Loucy (cell line): ENCODE data around the gene MDM2.

Experiments used
- H2AFZ ChIP-seq: fragments of 200-600 bp; sonication (generic); 2 replicates; pipeline ENCODE4 v1.6.0; 2016; ENCODE audit warnings: antibody characterized with exemption, mild to moderate bottlenecking, low read length, moderate library complexity
- H3F3A ChIP-seq: fragments of 200-600 bp; 2 replicates; pipeline ENCODE4 v1.6.0; 2016; ENCODE audit warnings: antibody characterized with exemption, low read depth, mild to moderate bottlenecking
- H3K27me3 ChIP-seq: fragments of 200-600 bp; sonication (generic); 2 replicates; pipeline ENCODE4 v1.6.1; 2014; ENCODE audit warnings: low read length, mild to moderate bottlenecking; ENCODE audit not compliant: insufficient read depth, poor library complexity, severe bottlenecking
- H3K36me3 ChIP-seq: fragments of 200-600 bp; sonication (generic); 2 replicates; pipeline ENCODE4 v1.6.1; 2016; ENCODE audit warnings: low read length; ENCODE audit not compliant: insufficient read depth
- H3K4me1 ChIP-seq: fragments of 200-600 bp; sonication (generic); 2 replicates; pipeline ENCODE4 v1.5.1; 2014; ENCODE audit warnings: low read length, mild to moderate bottlenecking; ENCODE audit not compliant: insufficient read depth, poor library complexity, severe bottlenecking
- H3K4me2 ChIP-seq: fragments of 200-600 bp; sonication (generic); 2 replicates; pipeline ENCODE4 v1.6.0; 2014; ENCODE audit warnings: antibody characterized with exemption, low read length, low read depth, mild to moderate bottlenecking; ENCODE audit not compliant: poor library complexity, severe bottlenecking
- H3K4me3 ChIP-seq: fragments of 200-600 bp; sonication (generic); 2 replicates; pipeline ENCODE4 v1.5.1; 2014; ENCODE audit warnings: low read length, mild to moderate bottlenecking, mixed read lengths; ENCODE audit not compliant: poor library complexity, severe bottlenecking
- H3K79me2 ChIP-seq: fragments of 200-600 bp; sonication (generic); 2 replicates; pipeline ENCODE4 v1.6.1; 2014; ENCODE audit warnings: low read length; ENCODE audit not compliant: insufficient read depth
- H3K9ac ChIP-seq: fragments of 200-600 bp; sonication (generic); 2 replicates; pipeline ENCODE4 v1.6.0; 2014; ENCODE audit warnings: mild to moderate bottlenecking, low read depth, low read length, moderate library complexity; ENCODE audit not compliant: poor library complexity, severe bottlenecking
- H3K9me2 ChIP-seq: fragments of 200-600 bp; sonication (generic); replicated peaks from 2 replicates; pipeline ENCODE4 v1.6.1; 2016; ENCODE audit warnings: low read depth, low read length, mixed read lengths
- H3K9me3 ChIP-seq: fragments of 200-600 bp; sonication (generic); 2 replicates; pipeline ENCODE4 v1.6.1; 2014; ENCODE audit warnings: mild to moderate bottlenecking, antibody characterized with exemption, low read length, low read depth; ENCODE audit not compliant: insufficient read depth
- H4K20me1 ChIP-seq: fragments of 200-600 bp; sonication (generic); 2 replicates; pipeline ENCODE4 v1.6.0; 2014; ENCODE audit warnings: antibody characterized with exemption, low read length, mild to moderate bottlenecking; ENCODE audit not compliant: insufficient read depth, poor library complexity, severe bottlenecking
- EZH2phosphoT487 ChIP-seq: fragments of 200-600 bp; IDR thresholded peaks from 2 replicates; pipeline ENCODE4 v1.6.1; 2018; ENCODE audit warnings: antibody characterized with exemption, mild to moderate bottlenecking, moderate library complexity, borderline replicate concordance
- TF ChIP-seq, protein P1 (sequence below): fragments of 200-600 bp; sonication (generic); conservative IDR thresholded peaks from 2 replicates; pipeline ENCODE4 v1.5.1; 2014; ENCODE audit warnings: mild to moderate bottlenecking, antibody characterized with exemption, low read length

The MDM2 gene

DNA sequence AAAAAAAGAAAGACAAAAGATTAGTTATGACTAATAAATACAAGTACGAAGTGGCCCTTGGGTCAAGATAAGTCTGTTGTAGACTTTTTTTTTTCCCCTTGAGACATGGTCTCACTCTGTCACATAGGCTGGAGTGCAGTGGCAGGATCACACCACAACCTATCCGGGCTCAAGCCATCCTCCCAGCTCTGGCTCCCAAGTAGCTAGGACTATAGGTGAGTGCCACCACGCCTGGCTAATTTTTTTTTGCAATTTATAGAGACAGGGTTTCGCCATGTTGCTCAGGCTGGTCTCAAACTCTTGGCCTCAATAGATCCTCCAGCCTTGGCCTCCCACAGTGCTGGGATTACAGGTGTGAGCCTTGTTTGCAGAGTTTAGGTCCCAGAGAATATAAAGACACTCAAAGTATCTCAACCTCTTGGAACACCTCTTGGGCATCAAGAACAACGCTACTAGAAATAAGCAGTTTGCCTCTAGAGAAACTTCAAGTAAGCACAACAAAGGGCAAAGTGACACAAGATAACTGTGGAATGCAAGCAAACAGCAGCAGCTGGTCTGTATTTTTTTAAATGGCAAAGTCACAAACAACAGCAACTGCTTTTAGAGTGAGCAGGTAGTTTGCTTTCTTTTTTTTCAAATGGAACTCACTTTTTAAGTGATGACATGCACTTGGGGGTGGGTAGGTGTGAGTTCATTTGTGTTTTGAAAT lies 3.9 kb upstream of the MDM2 start:
- H3K27me3 ChIP-seq = peaks cover 8% of the 10 kb centered on the region
- H3K79me2 ChIP-seq = peaks cover 11% of the 10 kb centered on the region
- no peak overlapping the region for H3K4me2 ChIP-seq
- H3K9me3 ChIP-seq = no peaks in the 10 kb centered on the region
- H3K4me1 ChIP-seq = peaks cover 10% of the 10 kb centered on the region
- H3K4me3 ChIP-seq = no peak overlapping the region
- no peaks in the 10 kb centered on the region; the same call in 1 of the 2 replicates for H3K36me3 ChIP-seq
- TF ChIP-seq, protein P1, sequence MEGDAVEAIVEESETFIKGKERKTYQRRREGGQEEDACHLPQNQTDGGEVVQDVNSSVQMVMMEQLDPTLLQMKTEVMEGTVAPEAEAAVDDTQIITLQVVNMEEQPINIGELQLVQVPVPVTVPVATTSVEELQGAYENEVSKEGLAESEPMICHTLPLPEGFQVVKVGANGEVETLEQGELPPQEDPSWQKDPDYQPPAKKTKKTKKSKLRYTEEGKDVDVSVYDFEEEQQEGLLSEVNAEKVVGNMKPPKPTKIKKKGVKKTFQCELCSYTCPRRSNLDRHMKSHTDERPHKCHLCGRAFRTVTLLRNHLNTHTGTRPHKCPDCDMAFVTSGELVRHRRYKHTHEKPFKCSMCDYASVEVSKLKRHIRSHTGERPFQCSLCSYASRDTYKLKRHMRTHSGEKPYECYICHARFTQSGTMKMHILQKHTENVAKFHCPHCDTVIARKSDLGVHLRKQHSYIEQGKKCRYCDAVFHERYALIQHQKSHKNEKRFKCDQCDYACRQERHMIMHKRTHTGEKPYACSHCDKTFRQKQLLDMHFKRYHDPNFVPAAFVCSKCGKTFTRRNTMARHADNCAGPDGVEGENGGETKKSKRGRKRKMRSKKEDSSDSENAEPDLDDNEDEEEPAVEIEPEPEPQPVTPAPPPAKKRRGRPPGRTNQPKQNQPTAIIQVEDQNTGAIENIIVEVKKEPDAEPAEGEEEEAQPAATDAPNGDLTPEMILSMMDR = no peak
- TF ChIP-seq EZH2phosphoT487 = no peak
- H3F3A ChIP-seq = peaks cover 5% of the 10 kb centered on the region; the same call in 1 of the 2 replicates
- H2AFZ ChIP-seq = no peak overlapping the region
- H4K20me1 ChIP-seq = peaks cover 3% of the 10 kb centered on the region
- no peaks in the 10 kb centered on the region for H3K9me2 ChIP-seq
- H3K9ac ChIP-seq = no peak overlapping the region

DNA sequence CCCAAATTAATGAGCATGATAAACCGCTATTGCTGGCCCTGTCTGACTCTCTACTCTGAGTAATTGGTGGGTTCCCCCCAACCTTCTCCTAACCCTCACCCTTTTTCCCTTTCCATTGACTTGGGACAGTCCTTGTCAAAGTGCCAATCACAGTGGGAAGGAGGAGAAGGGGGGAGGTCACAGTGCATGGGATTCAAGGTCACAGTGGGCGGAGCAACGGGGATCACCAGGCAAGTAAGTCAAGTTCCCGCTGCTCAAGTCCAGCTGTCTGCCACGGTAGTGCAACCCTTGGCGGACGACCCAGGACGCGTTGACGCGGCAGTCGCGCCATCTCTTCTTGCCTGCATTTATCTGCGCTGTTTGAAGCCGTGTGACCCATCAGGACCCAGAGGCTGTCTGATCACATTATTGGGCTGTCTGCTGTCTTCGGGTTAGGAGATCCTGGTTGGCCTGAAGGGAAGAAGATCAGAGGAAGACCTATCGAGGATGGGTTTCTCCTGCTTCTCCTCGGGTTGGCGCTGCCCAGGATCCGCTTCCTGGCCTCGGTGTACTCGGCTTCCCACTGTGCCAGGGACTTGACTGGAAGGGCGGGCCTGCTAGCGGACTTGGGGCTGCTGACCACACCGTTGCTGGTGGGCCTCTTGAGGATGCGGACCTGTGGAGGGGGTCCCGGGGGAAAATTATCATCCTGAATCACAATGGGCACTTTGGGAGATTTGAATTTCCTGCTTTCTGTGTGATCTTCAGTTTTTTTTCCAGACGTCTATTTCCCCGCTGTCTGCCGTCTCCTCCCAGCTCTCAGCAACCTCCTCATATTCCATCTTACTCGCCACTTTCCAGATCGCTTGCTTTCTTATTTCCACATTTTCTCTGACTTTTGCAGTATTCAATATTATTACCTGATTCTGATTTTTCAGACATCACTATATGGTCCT lies 3.1 kb upstream of the MDM2 start:
- peaks cover 19% of the 10 kb centered on the region for H3K79me2 ChIP-seq
- peaks cover 8% of the 10 kb centered on the region; the same call in 1 of the 2 replicates for H3K36me3 ChIP-seq
- no peak overlapping the region for H3K9ac ChIP-seq
- H3K27me3 ChIP-seq = peaks cover 15% of the 10 kb centered on the region
- no peak for TF ChIP-seq EZH2phosphoT487
- TF ChIP-seq, protein P1 = no peak
- H3F3A ChIP-seq = peaks cover 5% of the 10 kb centered on the region; the same call in 1 of the 2 replicates
- H3K4me3 ChIP-seq = no peak overlapping the region
- peaks cover 11% of the 10 kb centered on the region for H4K20me1 ChIP-seq
- peaks cover 17% of the 10 kb centered on the region for H3K4me1 ChIP-seq
- no peaks in the 10 kb centered on the region for H3K9me2 ChIP-seq
- H3K9me3 ChIP-seq = no peaks in the 10 kb centered on the region; the same call in 1 of the 2 replicates
- no peak overlapping the region for H3K4me2 ChIP-seq
- no peak overlapping the region for H2AFZ ChIP-seq

DNA sequence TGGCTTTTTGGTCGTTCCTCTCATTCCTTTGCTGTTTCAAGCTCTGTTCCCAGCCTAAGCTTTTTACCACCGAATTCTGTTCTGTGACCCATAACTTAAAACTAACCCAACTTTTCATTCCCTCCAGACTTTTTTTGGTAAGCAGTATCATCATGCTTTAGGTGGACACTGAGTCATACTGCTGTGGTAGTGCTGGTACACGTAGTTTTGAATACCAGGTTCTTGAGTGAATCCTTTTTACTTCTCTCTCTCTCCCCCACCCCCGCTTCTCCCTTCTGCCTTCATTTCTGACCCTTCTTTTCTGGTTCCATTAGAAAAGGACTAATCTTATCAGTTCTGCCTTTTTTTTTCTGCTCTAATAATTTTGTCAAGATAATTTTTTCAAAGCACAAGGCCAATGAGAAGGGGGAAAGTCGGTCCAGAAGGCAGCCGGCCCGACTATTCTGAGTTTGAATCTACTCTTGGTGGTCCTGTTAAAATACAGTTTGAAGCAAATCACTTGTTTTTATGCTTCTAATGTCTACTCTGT lies 2.3 kb upstream of the MDM2 start:
- H2AFZ ChIP-seq = no peak overlapping the region
- H3K4me3 ChIP-seq = no peak overlapping the region
- peaks cover 16% of the 10 kb centered on the region for H4K20me1 ChIP-seq
- no peak overlapping the region for H3K9ac ChIP-seq
- peaks cover 25% of the 10 kb centered on the region for H3K79me2 ChIP-seq
- H3K36me3 ChIP-seq = peaks cover 8% of the 10 kb centered on the region; the same call in 1 of the 2 replicates
- peaks cover 15% of the 10 kb centered on the region for H3K27me3 ChIP-seq
- no peaks in the 10 kb centered on the region for H3K9me2 ChIP-seq
- peaks cover 17% of the 10 kb centered on the region for H3K4me1 ChIP-seq
- TF ChIP-seq EZH2phosphoT487 = no peak
- TF ChIP-seq, protein P1 = no peak
- no peaks in the 10 kb centered on the region; the same call in 1 of the 2 replicates for H3K9me3 ChIP-seq
- H3F3A ChIP-seq = peaks cover 5% of the 10 kb centered on the region; the same call in 1 of the 2 replicates
- H3K4me2 ChIP-seq = no peak overlapping the region
